Measurements from ENCODE around the gene EFR3B.

- no peak for TF ChIP-seq ZNF274 (IDR thresholded peaks at IDR 0.05; ENCODE audit: low read length)
- no peak for TF ChIP-seq ZNF274 (tag by site-specific recombination; IDR thresholded peaks at IDR 0.05; ENCODE audit: borderline replicate concordance)
- TF ChIP-seq MYNN (tag by site-specific recombination; IDR thresholded peaks at IDR 0.05; ENCODE audit: borderline replicate concordance) = no peak
- no peak for TF ChIP-seq CTCF (tag by site-specific recombination; IDR thresholded peaks at IDR 0.05)
- no peak for TF ChIP-seq ZNF184 (tag by site-specific recombination; IDR thresholded peaks at IDR 0.05)
Observed at GRCh38 chr2:24994146-24994724, 47.6 kb upstream of the EFR3B start.
